ENCODE results near the gene TSPAN2. TPM values are rescaled to one million over a fixed set of nuclear protein-coding genes. Genes with fewer than 3 reads are reported as not detected.

The TSPAN2 gene
- total and polyA plus RNA-seq, 2 experiments from 2014 or later = 2.8 to 4.1 TPM

GRCh38 chr1:115068826-115069585 is 20.3 kb downstream of the TSPAN2 start:
- no peak for TF ChIP-seq CTCF (IDR thresholded peaks at IDR 0.05; ENCODE audit: poor library complexity)
- TF ChIP-seq EZH2phosphoT487 (IDR thresholded peaks at IDR 0.05; ENCODE audit: low read depth, severe bottlenecking, unreplicated experiment) = no peak
- TF ChIP-seq EZH2 (IDR thresholded peaks at IDR 0.05; ENCODE audit: borderline replicate concordance) = no peak
- peaks cover 8% of the 10 kb centered on the region for H3K4me1 ChIP-seq (ENCODE audit: insufficient read depth)
- H3K4me2 ChIP-seq = no peak overlapping the region
- no peak overlapping the region for H2AFZ ChIP-seq
- H3K9me2 ChIP-seq (replicated peaks; ENCODE audit: insufficient read depth) = no peaks in the 10 kb centered on the region
- no peaks in the 10 kb centered on the region for H4K20me1 ChIP-seq (ENCODE audit: insufficient read depth, poor library complexity, severe bottlenecking)
- H3K79me2 ChIP-seq = no peaks in the 10 kb centered on the region
- peak overlapping the region; percentile 67 for H3K27ac ChIP-seq
- H3K9me3 ChIP-seq (ENCODE audit: low read depth) = no peaks in the 10 kb centered on the region
- H3K4me3 ChIP-seq = no peak overlapping the region
- H3K36me3 ChIP-seq (replicated peaks; ENCODE audit: insufficient read depth, low read depth) = no peaks in the 10 kb centered on the region
- WGBS (ENCODE audit: low lambda C conversion rate, missing lambda C conversion rate) = 81% methylated on average over 12 of the region's 12 CpGs
- no peaks in the 10 kb centered on the region for H3K27me3 ChIP-seq
- no peak for DNase-seq (ENCODE audit: low spot score)

GRCh38 chr1:115067161-115067859 is 22.0 kb downstream of the TSPAN2 start:
- Histone ChIP-seq H3K9me2 (replicated peaks; ENCODE audit: insufficient read depth) (no peaks in the 10 kb centered on the region), H3K9me3 (ENCODE audit: low read depth) (no peaks in the 10 kb centered on the region), H3K27ac (no peak overlapping the region), H4K20me1 (ENCODE audit: insufficient read depth, poor library complexity, severe bottlenecking) (no peaks in the 10 kb centered on the region), H3K4me2 (no peak overlapping the region), H3K4me3 (no peak overlapping the region), H2AFZ (no peak overlapping the region), H3K4me1 (ENCODE audit: insufficient read depth) (peaks cover 8% of the 10 kb centered on the region), H3K27me3 (no peaks in the 10 kb centered on the region), H3K79me2 (no peaks in the 10 kb centered on the region), H3K36me3 (replicated peaks; ENCODE audit: insufficient read depth, low read depth) (no peaks in the 10 kb centered on the region)
- 91% methylated on average over 8 of the region's 8 CpGs for WGBS (ENCODE audit: low lambda C conversion rate, missing lambda C conversion rate)
- TF ChIP-seq EZH2 (IDR thresholded peaks at IDR 0.05; ENCODE audit: borderline replicate concordance) (no peak), CTCF (IDR thresholded peaks at IDR 0.05; ENCODE audit: poor library complexity) (no peak)
- DNase-seq (ENCODE audit: low spot score) = no peak

- H3K4me3 ChIP-seq = no peak overlapping the region
- no peak for DNase-seq (ENCODE audit: low spot score)
- no peak overlapping the region for H3K27ac ChIP-seq
- peaks cover 4% of the 10 kb centered on the region for H3K4me1 ChIP-seq (ENCODE audit: insufficient read depth)
- TF ChIP-seq CTCF (IDR thresholded peaks at IDR 0.05; ENCODE audit: poor library complexity) (no peak), EZH2 (IDR thresholded peaks at IDR 0.05; ENCODE audit: borderline replicate concordance) (no peak), EZH2phosphoT487 (IDR thresholded peaks at IDR 0.05; ENCODE audit: low read depth, severe bottlenecking, unreplicated experiment) (no peak)
- H4K20me1 ChIP-seq (ENCODE audit: insufficient read depth, poor library complexity, severe bottlenecking) = no peaks in the 10 kb centered on the region
- H3K9me2 ChIP-seq (replicated peaks; ENCODE audit: insufficient read depth) = no peaks in the 10 kb centered on the region
- H3K27me3 ChIP-seq = no peaks in the 10 kb centered on the region
- no peaks in the 10 kb centered on the region for H3K9me3 ChIP-seq (ENCODE audit: low read depth)
- no peaks in the 10 kb centered on the region for H3K79me2 ChIP-seq
- no peaks in the 10 kb centered on the region for H3K36me3 ChIP-seq (replicated peaks; ENCODE audit: insufficient read depth, low read depth)
- no peak overlapping the region for H2AFZ ChIP-seq
- no peak overlapping the region for H3K4me2 ChIP-seq
- 93% methylated on average over 6 of the region's 6 CpGs for WGBS (ENCODE audit: low lambda C conversion rate, missing lambda C conversion rate)
Measured at GRCh38 chr1:115065021-115065420, 24.3 kb downstream of the TSPAN2 start.
